Keratinocyte (primary cell): Measurements from ENCODE around the gene DGCR6L. TPM values are rescaled to one million over a fixed set of nuclear protein-coding genes. Genes with fewer than 3 reads are reported as not detected.
"Not testable (repeated sequence)": the region's sequence is repeated elsewhere in the genome, so short reads cannot be mapped to it uniquely, and the experiment has no call there.

Experiments
- DNase-seq: peaks from one replicate; pipeline ENCODE4 v3.0.0-alpha.2; 2011; ENCODE audit warnings: low read depth, missing footprints, low spot score
- FAIRE-seq: peaks from 2 replicates; lab custom pipeline; 2011; peaks lifted over from hg19 to GRCh38; lab: Jason Lieb, UNC
- H2AFZ ChIP-seq: 2 replicates; pipeline ENCODE4 v1.6.0; 2012; ENCODE audit warnings: low read length, control low read depth, inconsistent platforms; ENCODE audit not compliant: control insufficient read depth
- H3K27ac ChIP-seq: 2 replicates; pipeline ENCODE4 v1.5.1; 2011; ENCODE audit warnings: low read length; ENCODE audit not compliant: control insufficient read depth, insufficient read depth
- H3K27me3 ChIP-seq: 3 replicates; pipeline ENCODE4 v1.6.0; 2011; ENCODE audit warnings: low read length; ENCODE audit not compliant: control insufficient read depth, insufficient read depth; ENCODE audit errors: extremely low read depth
- H3K36me3 ChIP-seq, 2 experiments: 2 replicates in 1 of 2; 3 replicates in 1 of 2; pipeline ENCODE4 v1.5.1; 2011; ENCODE audit warnings: low read length in 2 of 2, mild to moderate bottlenecking in 1 of 2; ENCODE audit not compliant: control insufficient read depth in 2 of 2, insufficient read depth in 2 of 2; ENCODE audit errors: extremely low read depth in 1 of 2
- H3K4me1 ChIP-seq: 3 replicates; pipeline ENCODE4 v1.5.1; 2011; ENCODE audit warnings: low read length; ENCODE audit not compliant: control insufficient read depth, insufficient read depth; ENCODE audit errors: extremely low read depth
- H3K4me2 ChIP-seq: 3 replicates; pipeline ENCODE4 v1.6.0; 2011; ENCODE audit warnings: low read depth, low read length; ENCODE audit not compliant: control insufficient read depth, insufficient read depth; ENCODE audit errors: extremely low read depth
- H3K4me3 ChIP-seq, 3 experiments: fragments of 200-600 bp in 1 of 3; sonication (generic) in 1 of 3; 2 replicates in 2 of 3; 3 replicates in 1 of 3; pipeline ENCODE4 v1.5.1; 2011 to 2016; ENCODE audit warnings: low read length in 3 of 3, mild to moderate bottlenecking in 3 of 3, control low read depth in 2 of 3, inconsistent platforms in 1 of 3, low read depth in 1 of 3, mixed read lengths in 1 of 3, mixed run types in 1 of 3, moderate library complexity in 1 of 3; ENCODE audit not compliant: control insufficient read depth in 2 of 3, insufficient read depth in 2 of 3; ENCODE audit errors: extremely low read depth in 1 of 3
- H3K79me2 ChIP-seq: 2 replicates; pipeline ENCODE4 v1.6.0; 2012; ENCODE audit warnings: low read length; ENCODE audit not compliant: control insufficient read depth, insufficient read depth
- H3K9ac ChIP-seq: 3 replicates; pipeline ENCODE4 v1.6.0; 2011; ENCODE audit warnings: low read length; ENCODE audit not compliant: control insufficient read depth, insufficient read depth; ENCODE audit errors: extremely low read depth
- H3K9me1 ChIP-seq: 3 replicates; pipeline ENCODE4 v1.6.0; 2011; ENCODE audit warnings: low read length; ENCODE audit not compliant: control insufficient read depth, insufficient read depth; ENCODE audit errors: extremely low read depth
- H3K9me3 ChIP-seq: 2 replicates; pipeline ENCODE4 v1.5.1; 2012; ENCODE audit warnings: low read depth, low read length; ENCODE audit not compliant: control insufficient read depth
- H4K20me1 ChIP-seq: 3 replicates; pipeline ENCODE4 v1.6.0; 2011; ENCODE audit warnings: low read length; ENCODE audit not compliant: control insufficient read depth, insufficient read depth; ENCODE audit errors: extremely low read depth
- EZH2 ChIP-seq: IDR thresholded peaks from one replicate; pipeline ENCODE4 v1.6.1; 2012; ENCODE audit warnings: inconsistent platforms, mild to moderate bottlenecking, low read length, moderate library complexity
- dilution Hi-C: fragments of 300-500 bp; cut with MboI; formaldehyde crosslinking; loops from one replicate; pipeline ENCODE4 v1.7.0; 2020; ENCODE audit warnings: low sequenced_read_pairs; ENCODE audit not compliant: extremely low pct_ligation_motif_present
- polyA plus RNA-seq, 5 experiments: library from polyadenylated mRNA; depleted of rRNA in 3 of 5; stranded (reverse) in 3 of 5; stranded (forward) in 1 of 5; unstranded in 1 of 5; fragments of >200 nt; gene quantifications; 1 replicate in 1 of 5; 2 replicates in 3 of 5; 3 replicates in 1 of 5; pipeline versions ENCODE4 v1.2.1 to v1.2.3, GENCODE V29; 2011 to 2012; ENCODE audit warnings: missing spikeins in 2 of 5, low read depth in 1 of 5, low replicate concordance in 1 of 5
- TF ChIP-seq, protein P1 (sequence below), 3 experiments: IDR thresholded peaks in 1 of 3; conservative IDR thresholded peaks in 1 of 3; optimal IDR thresholded peaks in 1 of 3; 2 replicates in 2 of 3; 3 replicates in 1 of 3; pipeline versions ENCODE3 to v1.5.1; 2011; ENCODE audit warnings: low read length in 3 of 3, mild to moderate bottlenecking in 3 of 3, moderate library complexity in 2 of 3, control low read depth in 1 of 3, inconsistent platforms in 1 of 3; ENCODE audit not compliant: insufficient read depth in 2 of 3; ENCODE audit errors: extremely low read depth in 1 of 3

Gene DGCR6L
- polyA plus RNA-seq, 1 donor (not counting 4 experiments of a cell fraction or from before 2014, with no cell fraction given): 19.2 TPM

DNA sequence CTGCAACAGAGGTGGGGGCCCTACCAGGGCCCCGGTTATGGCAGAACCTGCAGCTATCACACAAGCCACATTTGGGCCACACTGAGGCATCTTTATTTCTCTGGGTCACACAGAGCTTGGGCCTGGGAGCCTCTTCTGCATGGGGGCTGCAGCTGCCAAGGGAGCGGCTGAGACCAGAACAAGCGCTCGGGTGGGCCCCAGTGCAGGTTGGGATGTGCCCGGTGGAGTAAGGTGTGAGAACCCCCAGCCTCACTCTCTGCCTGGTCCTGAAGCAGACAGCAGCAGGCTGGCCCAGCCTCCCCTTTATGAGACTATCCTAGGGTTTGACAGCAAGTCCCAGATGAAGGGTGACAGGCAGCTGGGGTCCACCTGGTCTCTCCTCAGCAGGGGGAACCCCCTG lies 5.7 kb downstream of the DGCR6L start:
- H4K20me1 ChIP-seq, H3K36me3 ChIP-seq, H2AFZ ChIP-seq, dilution Hi-C loops, H3K4me2 ChIP-seq, FAIRE-seq, H3K79me2 ChIP-seq, H3K4me3 ChIP-seq, H3K9me3 ChIP-seq, H3K9ac ChIP-seq, DNase-seq, H3K9me1 ChIP-seq, H3K27ac ChIP-seq, H3K27me3 ChIP-seq: not testable (repeated sequence)
- peaks cover 16% of the 10 kb centered on the region for H3K4me1 ChIP-seq

DNA sequence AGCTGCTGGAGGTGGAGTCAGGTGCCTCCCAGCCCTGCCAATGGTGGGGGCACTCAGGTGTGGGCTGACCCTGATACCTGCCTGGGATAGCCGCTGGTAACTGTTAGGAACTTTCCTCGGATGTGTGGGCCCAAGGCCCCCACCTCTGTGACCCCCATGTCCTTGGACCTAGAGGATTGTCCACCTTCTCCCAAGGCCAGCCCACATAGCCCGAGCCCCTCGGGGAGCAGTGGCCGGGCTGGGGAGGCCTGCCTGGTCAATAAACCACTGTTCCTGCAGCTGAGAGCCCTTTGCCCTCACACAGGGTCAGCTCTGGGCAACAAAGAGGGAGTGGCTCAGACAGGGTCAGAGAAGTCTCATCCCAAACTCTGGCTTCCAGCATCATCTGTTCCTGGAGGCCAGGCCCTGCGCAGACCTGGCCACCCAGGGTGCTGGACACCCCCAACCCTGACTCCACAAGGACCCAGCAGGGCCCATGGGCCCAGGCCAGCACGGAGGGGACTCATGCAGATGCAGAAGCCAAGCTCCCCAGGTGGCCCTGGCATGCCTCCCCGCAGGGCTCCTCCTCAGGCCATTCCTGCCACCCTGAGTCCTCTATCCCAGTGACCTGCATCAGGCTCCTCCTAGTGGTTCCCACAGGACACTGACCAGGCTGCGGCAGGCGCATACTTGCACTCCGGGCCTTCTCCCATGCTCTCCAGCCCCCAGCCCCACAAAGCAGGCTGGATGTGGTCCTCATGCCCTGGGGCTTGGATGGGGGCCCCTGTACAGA lies 6.4 kb downstream of the DGCR6L start:
- H4K20me1 ChIP-seq, H3K27ac ChIP-seq, H3K4me3 ChIP-seq, H3K9ac ChIP-seq, H3K27me3 ChIP-seq, dilution Hi-C loops, H3K36me3 ChIP-seq, H3K79me2 ChIP-seq, FAIRE-seq, DNase-seq, H2AFZ ChIP-seq, H3K9me3 ChIP-seq, H3K4me2 ChIP-seq, H3K9me1 ChIP-seq: not testable (repeated sequence)
- peaks cover 17% of the 10 kb centered on the region for H3K4me1 ChIP-seq

DNA sequence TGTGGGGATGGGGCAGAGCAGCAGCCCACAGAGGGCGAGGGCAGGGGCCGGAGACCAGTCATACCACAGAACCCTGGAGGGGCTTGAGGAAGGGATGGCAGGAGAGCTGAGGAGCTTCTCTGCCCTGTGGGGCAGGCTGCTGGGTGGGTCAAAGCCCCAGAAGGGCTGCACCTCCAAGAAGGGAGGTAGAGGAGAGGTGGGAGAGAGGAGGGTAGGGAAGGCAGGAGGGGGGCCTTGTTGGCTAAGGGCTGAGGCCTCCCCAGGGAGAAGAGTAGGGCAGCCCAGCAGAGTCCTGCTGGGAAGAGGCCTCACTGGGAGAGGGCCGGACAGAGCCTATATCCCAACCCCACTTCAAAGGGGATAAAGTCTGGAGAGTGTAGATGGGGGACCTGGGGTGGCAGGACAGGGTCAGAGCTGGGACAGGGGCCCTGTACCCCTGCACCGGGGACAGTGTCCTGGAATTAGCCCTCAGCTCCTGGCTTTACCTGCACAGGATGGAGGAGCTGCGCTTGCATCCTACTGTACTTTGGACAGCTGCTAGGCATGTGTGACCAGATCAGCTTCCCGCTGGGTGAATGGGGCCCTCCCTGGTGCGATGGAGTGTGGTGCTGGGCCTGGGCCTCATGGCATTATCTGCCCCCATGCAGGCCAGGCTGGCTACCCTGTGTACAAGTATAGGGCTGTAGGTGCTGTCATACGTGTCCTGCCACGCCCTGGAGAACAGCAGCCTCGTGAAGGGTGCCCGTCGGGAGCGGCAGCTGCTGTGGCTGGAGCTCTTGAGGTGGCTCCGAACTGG lies 7.3 kb downstream of the DGCR6L start:
- DNase-seq: no peak
- no peaks in the 10 kb centered on the region for H3K79me2 ChIP-seq
- H3K9ac ChIP-seq: no peak overlapping the region
- H3K27ac ChIP-seq: no peak overlapping the region
- dilution Hi-C loops: no loop called here
- no peak overlapping the region for H2AFZ ChIP-seq
- H3K9me3 ChIP-seq: no peaks in the 10 kb centered on the region
- no peak overlapping the region for H3K4me2 ChIP-seq
- no peaks in the 10 kb centered on the region for H3K9me1 ChIP-seq
- TF ChIP-seq, protein P1, sequence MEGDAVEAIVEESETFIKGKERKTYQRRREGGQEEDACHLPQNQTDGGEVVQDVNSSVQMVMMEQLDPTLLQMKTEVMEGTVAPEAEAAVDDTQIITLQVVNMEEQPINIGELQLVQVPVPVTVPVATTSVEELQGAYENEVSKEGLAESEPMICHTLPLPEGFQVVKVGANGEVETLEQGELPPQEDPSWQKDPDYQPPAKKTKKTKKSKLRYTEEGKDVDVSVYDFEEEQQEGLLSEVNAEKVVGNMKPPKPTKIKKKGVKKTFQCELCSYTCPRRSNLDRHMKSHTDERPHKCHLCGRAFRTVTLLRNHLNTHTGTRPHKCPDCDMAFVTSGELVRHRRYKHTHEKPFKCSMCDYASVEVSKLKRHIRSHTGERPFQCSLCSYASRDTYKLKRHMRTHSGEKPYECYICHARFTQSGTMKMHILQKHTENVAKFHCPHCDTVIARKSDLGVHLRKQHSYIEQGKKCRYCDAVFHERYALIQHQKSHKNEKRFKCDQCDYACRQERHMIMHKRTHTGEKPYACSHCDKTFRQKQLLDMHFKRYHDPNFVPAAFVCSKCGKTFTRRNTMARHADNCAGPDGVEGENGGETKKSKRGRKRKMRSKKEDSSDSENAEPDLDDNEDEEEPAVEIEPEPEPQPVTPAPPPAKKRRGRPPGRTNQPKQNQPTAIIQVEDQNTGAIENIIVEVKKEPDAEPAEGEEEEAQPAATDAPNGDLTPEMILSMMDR (optimal IDR thresholded peaks at IDR 0.05 in 1 of 3, IDR thresholded peaks at IDR 0.05 in 1 of 3, conservative IDR thresholded peaks at IDR 0.05 in 1 of 3; ENCODE audit: extremely low read depth in 1 of 3, insufficient read depth in 2 of 3, low read length in 3 of 3): no peak
- TF ChIP-seq EZH2: no peak
- H3K27me3 ChIP-seq: no peaks in the 10 kb centered on the region
- H3K4me1 ChIP-seq: peaks cover 11% of the 10 kb centered on the region
- no peaks in the 10 kb centered on the region for H4K20me1 ChIP-seq
- no peaks in the 10 kb centered on the region for H3K36me3 ChIP-seq
- no peak overlapping the region for H3K4me3 ChIP-seq
- FAIRE-seq: no peak

DNA sequence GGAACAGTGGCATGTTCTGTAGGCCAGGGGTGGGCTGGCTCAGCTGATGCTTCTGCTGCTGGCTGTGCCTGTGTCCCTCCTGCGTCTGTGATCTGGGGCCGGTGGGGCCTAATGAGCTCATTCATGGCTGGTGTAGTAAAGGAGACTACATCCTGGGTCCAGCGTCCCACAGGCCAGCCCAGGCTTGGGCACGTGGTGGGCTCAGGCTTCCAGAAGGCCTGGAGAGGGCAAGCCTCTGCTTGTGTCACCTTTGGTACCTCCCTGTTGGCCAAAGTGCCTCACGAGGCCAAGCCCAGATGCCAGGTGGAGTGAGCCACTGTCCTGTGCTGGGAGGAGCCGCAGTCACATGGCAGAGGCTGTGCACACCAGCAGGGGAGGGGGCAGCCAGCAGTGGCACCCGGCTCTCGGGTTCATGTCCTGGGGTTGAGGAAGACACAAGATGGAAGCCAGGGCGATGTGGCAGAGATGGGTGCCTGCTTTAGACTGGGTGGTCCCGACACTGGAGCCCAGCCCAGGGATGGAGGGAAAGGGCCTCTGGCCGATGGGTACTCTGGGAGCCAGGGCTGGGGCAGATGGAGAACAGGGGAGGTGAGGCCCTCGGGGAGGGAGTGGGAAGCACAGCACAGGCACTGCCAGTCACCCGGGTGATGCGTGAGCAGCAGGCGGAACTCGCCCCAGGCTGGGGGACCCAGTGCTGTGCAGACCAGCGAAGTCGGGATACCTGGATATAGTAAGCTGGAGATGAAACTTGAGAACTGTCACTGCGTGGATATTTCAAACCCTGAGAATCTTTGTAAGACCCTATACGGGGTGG lies 8.4 kb downstream of the DGCR6L start:
- H3K9me3 ChIP-seq, FAIRE-seq, H2AFZ ChIP-seq, H3K27me3 ChIP-seq, H3K9me1 ChIP-seq, H3K27ac ChIP-seq, dilution Hi-C loops, H3K4me3 ChIP-seq, H3K4me2 ChIP-seq, H4K20me1 ChIP-seq, H3K9ac ChIP-seq, H3K36me3 ChIP-seq, DNase-seq, H3K79me2 ChIP-seq: not testable (repeated sequence)
- peaks cover 11% of the 10 kb centered on the region for H3K4me1 ChIP-seq
